IMR-90 (cell line): ENCODE measurements around the gene SKA3.

Source experiments
- BHLHE40 ChIP-seq: fragments of 150-350 bp; IDR thresholded peaks from 2 replicates; pipeline ENCODE4 v1.6.1; 2016; ENCODE audit warnings: mild to moderate bottlenecking, low read depth, low read length
- CEBPB ChIP-seq: IDR thresholded peaks from 2 replicates; pipeline ENCODE4 v1.6.1; 2012; ENCODE audit warnings: low read depth, low read length, improper control_type of control experiment
- CTCF ChIP-seq: conservative IDR thresholded peaks from 2 replicates; pipeline ENCODE4 v1.5.1; 2012; ENCODE audit warnings: mild to moderate bottlenecking, low read depth, low read length, improper control_type of control experiment
- ELK1 ChIP-seq: fragments of 150-350 bp; IDR thresholded peaks from 2 replicates; pipeline ENCODE4 v1.6.1; 2016; ENCODE audit warnings: low read depth, mild to moderate bottlenecking, low read length, moderate library complexity, borderline replicate concordance
- MAFK ChIP-seq: IDR thresholded peaks from 2 replicates; pipeline ENCODE4 v1.6.1; 2012; ENCODE audit warnings: low read depth, low read length, improper control_type of control experiment
- MAZ ChIP-seq: IDR thresholded peaks from 2 replicates; pipeline ENCODE4 v1.6.1; 2012; ENCODE audit warnings: low read depth, mild to moderate bottlenecking, low read length, improper control_type of control experiment, moderate library complexity, borderline replicate concordance
- MXI1 ChIP-seq: IDR thresholded peaks from 2 replicates; pipeline ENCODE4 v1.6.1; 2012; ENCODE audit warnings: low read depth, mild to moderate bottlenecking, low read length, moderate library complexity, borderline replicate concordance
- POLR2A ChIP-seq: IDR thresholded peaks from 2 replicates; pipeline ENCODE4 v1.6.1; 2012; ENCODE audit warnings: mild to moderate bottlenecking, low read depth, low read length
- RAD21 ChIP-seq: IDR thresholded peaks from 2 replicates; pipeline ENCODE4 v1.6.1; 2012; ENCODE audit warnings: low read length, improper control_type of control experiment
- SMC3 ChIP-seq: fragments of 150-350 bp; IDR thresholded peaks from 2 replicates; pipeline ENCODE4 v1.6.1; 2016; ENCODE audit warnings: low read depth, mild to moderate bottlenecking, antibody characterized with exemption, low read length, moderate library complexity

GRCh38 chr13:21130116-21130515 lies 46.2 kb downstream of the SKA3 start:
- TF ChIP-seq POLR2A (no peak), CTCF (no peak), SMC3 (no peak), BHLHE40 (no peak), MAZ (no peak), MAFK (no peak), ELK1 (no peak), MXI1 (no peak), CEBPB (no peak), RAD21 (no peak)
